HepG2 (cell line): ENCODE measurements around the gene PSMC4. TPM values are rescaled to one million over a fixed set of nuclear protein-coding genes. Genes with fewer than 3 reads are reported as not detected.

Source experiments
- ATAD3A ChIP-seq: sonication (generic); formaldehyde crosslinking; IDR thresholded peaks from 2 replicates; pipeline ENCODE4 v1.4.0; 2020; ENCODE audit warnings: missing genetic modification reagents
- GABPA ChIP-seq, 2 experiments: IDR thresholded peaks; 2 replicates each; pipeline ENCODE4 v1.6.1; 2011 to 2016; ENCODE audit warnings: low read depth in 2 of 2, low read length in 1 of 2, missing biosample characterization in 1 of 2, missing genetic modification characterization in 1 of 2
- GTF2F1 ChIP-seq: fragments of 150-350 bp; IDR thresholded peaks from 2 replicates; pipeline ENCODE4 v1.6.1; 2014; ENCODE audit warnings: low read length
- HHEX ChIP-seq: IDR thresholded peaks from 2 replicates; pipeline ENCODE4 v1.6.1; 2016; ENCODE audit warnings: control low read depth
- HNRNPH1 ChIP-seq: fragments of 200-400 bp; formaldehyde crosslinking; optimal IDR thresholded peaks from 2 replicates; pipeline ENCODE3; 2017; ENCODE audit warnings: mild to moderate bottlenecking, low read depth, low read length
- HNRNPLL ChIP-seq: fragments of 200-400 bp; formaldehyde crosslinking; IDR thresholded peaks from 2 replicates; pipeline ENCODE4 v1.6.1; 2017; ENCODE audit warnings: mild to moderate bottlenecking, low read depth, low read length; ENCODE audit not compliant: poor library complexity, severe bottlenecking
- KDM2A ChIP-seq: sonication (generic); formaldehyde crosslinking; IDR thresholded peaks from 2 replicates; pipeline ENCODE4 v1.4.0; 2020; ENCODE audit warnings: low read depth, missing genetic modification reagents, borderline replicate concordance
- KMT2B ChIP-seq: IDR thresholded peaks from 2 replicates; pipeline ENCODE4 v1.6.1; 2016; ENCODE audit warnings: missing genetic modification reagents, missing compliant biosample characterization
- MLLT10 ChIP-seq: sonication (generic); formaldehyde crosslinking; IDR thresholded peaks from 2 replicates; pipeline ENCODE4 v1.4.0; 2020; ENCODE audit warnings: missing genetic modification reagents
- NONO ChIP-seq, 2 experiments: fragments of 450-650 bp in 1 of 2; sonication (generic) in 1 of 2; formaldehyde crosslinking in 1 of 2; IDR thresholded peaks in 1 of 2; conservative IDR thresholded peaks in 1 of 2; 2 replicates each; pipeline versions ENCODE4 v1.6.1 to v1.8.0; 2017 to 2022; ENCODE audit warnings: mild to moderate bottlenecking in 1 of 2, missing genetic modification reagents in 1 of 2, moderate library complexity in 1 of 2
- NR2F6 ChIP-seq, 2 experiments: IDR thresholded peaks; 2 replicates each; pipeline ENCODE4 v1.6.1; 2016; ENCODE audit warnings: antibody characterized with exemption in 1 of 2, mild to moderate bottlenecking in 1 of 2
- ZNF432 ChIP-seq: sonication (generic); formaldehyde crosslinking; IDR thresholded peaks from 2 replicates; pipeline ENCODE4 v1.5.0; 2020; ENCODE audit warnings: missing genetic modification reagents, mild to moderate bottlenecking, borderline replicate concordance
- ZNF550 ChIP-seq: sonication (generic); formaldehyde crosslinking; IDR thresholded peaks from 2 replicates; pipeline ENCODE4 v1.4.0; 2020; ENCODE audit warnings: mild to moderate bottlenecking, missing genetic modification reagents, borderline replicate concordance
- ZNF841 ChIP-seq: sonication (generic); formaldehyde crosslinking; IDR thresholded peaks from 2 replicates; pipeline ENCODE4 v1.8.1; 2023; ENCODE audit warnings: missing genetic modification reagents, borderline replicate concordance
- ZNF879 ChIP-seq: sonication (generic); formaldehyde crosslinking; IDR thresholded peaks from 2 replicates; pipeline ENCODE4 v1.8.1; 2023; ENCODE audit warnings: missing genetic modification reagents
- polyA plus RNA-seq, 8 experiments: library from polyadenylated mRNA; depleted of rRNA in 3 of 8; stranded (reverse) in 7 of 8; unstranded in 1 of 8; fragments of >200 nt; fragmentation: Illumina TruSeq in 4 of 8; extraction: Trizol in 4 of 8; gene quantifications; 2 replicates each; pipeline versions ENCODE4 v1.2.1 to v1.2.3, GENCODE V29; 2011 to 2016; ENCODE audit warnings: low read depth in 4 of 8, missing spikeins in 1 of 8, mixed read lengths in 1 of 8; ENCODE audit not compliant: insufficient read depth in 1 of 8
- total RNA-seq, 5 experiments: library from RNA; depleted of rRNA; stranded (reverse); fragments of >200 nt; fragmentation: Illumina TruSeq; extraction: Trizol; gene quantifications; 2 replicates each; pipeline ENCODE4 v1.2.3, GENCODE V29; 2016; ENCODE audit warnings: low read depth in 1 of 5
- TF ChIP-seq, protein P1 (sequence below): IDR thresholded peaks from 2 replicates; pipeline ENCODE4 v1.6.1; 2012; ENCODE audit warnings: low read depth, low read length, improper control_type of control experiment
- TF ChIP-seq, protein P2 (sequence below): sonication (generic); formaldehyde crosslinking; IDR thresholded peaks from 2 replicates; pipeline ENCODE4 v1.4.0; 2020; ENCODE audit warnings: mild to moderate bottlenecking, missing genetic modification reagents
- TF ChIP-seq, protein P3 (sequence below): sonication (generic); formaldehyde crosslinking; IDR thresholded peaks from 2 replicates; pipeline ENCODE4; 2020; ENCODE audit warnings: missing genetic modification reagents, mild to moderate bottlenecking, borderline replicate concordance
- TF ChIP-seq, protein P4 (sequence below): sonication (generic); formaldehyde crosslinking; IDR thresholded peaks from 2 replicates; pipeline ENCODE4 v1.8.0; 2022; ENCODE audit warnings: missing genetic modification reagents, low read depth, mild to moderate bottlenecking, borderline replicate concordance
- TF ChIP-seq, protein P5 (sequence below): sonication (generic); formaldehyde crosslinking; IDR thresholded peaks from 2 replicates; pipeline ENCODE4 v1.8.0; 2022; ENCODE audit warnings: mild to moderate bottlenecking, missing genetic modification reagents; ENCODE audit not compliant: insufficient replicate concordance

Gene PSMC4
- total and polyA plus RNA-seq, 2 of the 13 experiments (the other 11 are each of a cell fraction or from before 2014, with no cell fraction given) = 49.9 to 160 TPM

DNA sequence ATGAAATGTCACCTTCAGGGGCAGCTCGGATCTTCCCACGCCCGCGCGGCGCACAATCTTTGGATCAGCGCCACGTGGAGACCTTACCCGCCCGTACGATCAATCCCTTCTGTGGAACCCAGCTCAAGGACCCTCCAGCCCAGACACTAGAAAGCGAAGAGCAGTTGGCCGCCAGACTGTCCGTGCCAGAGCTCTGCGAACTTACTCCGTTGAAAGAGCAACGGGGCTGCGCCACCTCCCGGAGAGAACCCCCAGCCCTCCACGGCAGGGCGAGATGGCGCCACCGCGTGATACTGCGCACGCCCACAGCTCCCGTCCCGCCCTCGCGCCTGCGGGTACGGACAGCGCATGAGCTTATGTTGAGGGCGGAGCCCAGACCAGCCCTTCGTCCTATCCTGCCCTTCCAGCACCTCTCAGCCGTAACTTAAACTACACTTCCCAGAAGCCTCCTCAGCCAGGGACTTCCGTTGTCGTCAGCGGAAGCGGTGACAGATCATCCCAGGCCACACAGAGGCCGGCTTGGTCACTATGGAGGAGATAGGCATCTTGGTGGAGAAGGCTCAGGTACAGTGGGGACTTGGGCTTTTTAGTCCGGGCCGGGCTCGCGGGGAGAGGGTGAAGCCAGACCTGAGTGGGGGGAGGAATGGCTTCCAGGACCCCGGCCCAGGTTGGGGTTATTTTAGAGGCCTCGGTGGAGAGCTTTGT is at the start of gene PSMC4 (continued):
- TF ChIP-seq, protein P1, sequence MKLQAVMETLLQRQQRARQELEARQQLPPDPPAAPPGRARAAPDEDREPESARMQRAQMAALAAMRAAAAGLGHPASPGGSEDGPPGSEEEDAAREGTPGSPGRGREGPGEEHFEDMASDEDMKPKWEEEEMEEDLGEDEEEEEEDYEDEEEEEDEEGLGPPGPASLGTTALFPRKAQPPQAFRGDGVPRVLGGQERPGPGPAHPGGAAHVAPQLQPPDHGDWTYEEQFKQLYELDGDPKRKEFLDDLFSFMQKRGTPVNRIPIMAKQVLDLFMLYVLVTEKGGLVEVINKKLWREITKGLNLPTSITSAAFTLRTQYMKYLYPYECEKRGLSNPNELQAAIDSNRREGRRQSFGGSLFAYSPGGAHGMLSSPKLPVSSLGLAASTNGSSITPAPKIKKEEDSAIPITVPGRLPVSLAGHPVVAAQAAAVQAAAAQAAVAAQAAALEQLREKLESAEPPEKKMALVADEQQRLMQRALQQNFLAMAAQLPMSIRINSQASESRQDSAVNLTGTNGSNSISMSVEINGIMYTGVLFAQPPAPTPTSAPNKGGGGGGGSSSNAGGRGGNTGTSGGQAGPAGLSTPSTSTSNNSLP = no peak
- peak; percentile 97 for TF ChIP-seq GABPA (IDR thresholded peaks at IDR 0.05; ENCODE audit: low read depth, low read length)
- TF ChIP-seq GABPA (CRISPR knock-in tag; IDR thresholded peaks at IDR 0.05; ENCODE audit: low read depth) = peak; percentile 99
- peak; percentile 68; the same call in 1 of the 2 replicates for TF ChIP-seq ZNF879 (CRISPR knock-in tag)
- TF ChIP-seq KDM2A = peak; percentile 88
- TF ChIP-seq NONO (IDR thresholded peaks at IDR 0.05) = no peak
- TF ChIP-seq NONO (CRISPR knock-in tag; conservative IDR thresholded peaks at IDR 0.05) = peak; percentile 91
- TF ChIP-seq ATAD3A (CRISPR knock-in tag) = no peak
- no peak for TF ChIP-seq ZNF550 (CRISPR knock-in tag)
- TF ChIP-seq KMT2B = peak; percentile 84
- TF ChIP-seq ZNF841 = no peak
- no peak for TF ChIP-seq ZNF432 (CRISPR knock-in tag)
- no peak for TF ChIP-seq HHEX (CRISPR knock-in tag)
- TF ChIP-seq, protein P2, sequence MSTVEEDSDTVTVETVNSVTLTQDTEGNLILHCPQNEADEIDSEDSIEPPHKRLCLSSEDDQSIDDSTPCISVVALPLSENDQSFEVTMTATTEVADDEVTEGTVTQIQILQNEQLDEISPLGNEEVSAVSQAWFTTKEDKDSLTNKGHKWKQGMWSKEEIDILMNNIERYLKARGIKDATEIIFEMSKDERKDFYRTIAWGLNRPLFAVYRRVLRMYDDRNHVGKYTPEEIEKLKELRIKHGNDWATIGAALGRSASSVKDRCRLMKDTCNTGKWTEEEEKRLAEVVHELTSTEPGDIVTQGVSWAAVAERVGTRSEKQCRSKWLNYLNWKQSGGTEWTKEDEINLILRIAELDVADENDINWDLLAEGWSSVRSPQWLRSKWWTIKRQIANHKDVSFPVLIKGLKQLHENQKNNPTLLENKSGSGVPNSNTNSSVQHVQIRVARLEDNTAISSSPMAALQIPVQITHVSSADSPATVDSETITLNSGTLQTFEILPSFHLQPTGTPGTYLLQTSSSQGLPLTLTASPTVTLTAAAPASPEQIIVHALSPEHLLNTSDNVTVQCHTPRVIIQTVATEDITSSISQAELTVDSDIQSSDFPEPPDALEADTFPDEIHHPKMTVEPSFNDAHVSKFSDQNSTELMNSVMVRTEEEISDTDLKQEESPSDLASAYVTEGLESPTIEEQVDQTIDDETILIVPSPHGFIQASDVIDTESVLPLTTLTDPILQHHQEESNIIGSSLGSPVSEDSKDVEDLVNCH = no peak
- no peak for TF ChIP-seq HNRNPH1
- no peak for TF ChIP-seq MLLT10 (CRISPR knock-in tag)
- TF ChIP-seq, protein P3, sequence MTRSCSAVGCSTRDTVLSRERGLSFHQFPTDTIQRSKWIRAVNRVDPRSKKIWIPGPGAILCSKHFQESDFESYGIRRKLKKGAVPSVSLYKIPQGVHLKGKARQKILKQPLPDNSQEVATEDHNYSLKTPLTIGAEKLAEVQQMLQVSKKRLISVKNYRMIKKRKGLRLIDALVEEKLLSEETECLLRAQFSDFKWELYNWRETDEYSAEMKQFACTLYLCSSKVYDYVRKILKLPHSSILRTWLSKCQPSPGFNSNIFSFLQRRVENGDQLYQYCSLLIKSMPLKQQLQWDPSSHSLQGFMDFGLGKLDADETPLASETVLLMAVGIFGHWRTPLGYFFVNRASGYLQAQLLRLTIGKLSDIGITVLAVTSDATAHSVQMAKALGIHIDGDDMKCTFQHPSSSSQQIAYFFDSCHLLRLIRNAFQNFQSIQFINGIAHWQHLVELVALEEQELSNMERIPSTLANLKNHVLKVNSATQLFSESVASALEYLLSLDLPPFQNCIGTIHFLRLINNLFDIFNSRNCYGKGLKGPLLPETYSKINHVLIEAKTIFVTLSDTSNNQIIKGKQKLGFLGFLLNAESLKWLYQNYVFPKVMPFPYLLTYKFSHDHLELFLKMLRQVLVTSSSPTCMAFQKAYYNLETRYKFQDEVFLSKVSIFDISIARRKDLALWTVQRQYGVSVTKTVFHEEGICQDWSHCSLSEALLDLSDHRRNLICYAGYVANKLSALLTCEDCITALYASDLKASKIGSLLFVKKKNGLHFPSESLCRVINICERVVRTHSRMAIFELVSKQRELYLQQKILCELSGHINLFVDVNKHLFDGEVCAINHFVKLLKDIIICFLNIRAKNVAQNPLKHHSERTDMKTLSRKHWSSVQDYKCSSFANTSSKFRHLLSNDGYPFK (CRISPR knock-in tag) = peak; percentile 91
- TF ChIP-seq, protein P4, sequence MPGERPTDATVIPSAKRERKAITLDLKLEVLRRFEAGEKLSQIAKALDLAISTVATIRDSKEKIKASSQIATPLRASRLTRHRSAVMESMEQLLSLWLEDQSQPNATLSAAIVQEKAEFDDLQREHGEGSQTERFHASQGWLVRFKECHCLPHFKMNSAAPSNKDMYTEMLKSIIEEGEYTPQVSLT (CRISPR knock-in tag) = no peak
- TF ChIP-seq GTF2F1 = no peak
- TF ChIP-seq NR2F6 (IDR thresholded peaks at IDR 0.05) = no peak
- peak; percentile 56; the same call in 1 of the 2 replicates for TF ChIP-seq NR2F6 (CRISPR knock-in tag; IDR thresholded peaks at IDR 0.05)
- TF ChIP-seq HNRNPLL = peak; percentile 95
- TF ChIP-seq, protein P5, sequence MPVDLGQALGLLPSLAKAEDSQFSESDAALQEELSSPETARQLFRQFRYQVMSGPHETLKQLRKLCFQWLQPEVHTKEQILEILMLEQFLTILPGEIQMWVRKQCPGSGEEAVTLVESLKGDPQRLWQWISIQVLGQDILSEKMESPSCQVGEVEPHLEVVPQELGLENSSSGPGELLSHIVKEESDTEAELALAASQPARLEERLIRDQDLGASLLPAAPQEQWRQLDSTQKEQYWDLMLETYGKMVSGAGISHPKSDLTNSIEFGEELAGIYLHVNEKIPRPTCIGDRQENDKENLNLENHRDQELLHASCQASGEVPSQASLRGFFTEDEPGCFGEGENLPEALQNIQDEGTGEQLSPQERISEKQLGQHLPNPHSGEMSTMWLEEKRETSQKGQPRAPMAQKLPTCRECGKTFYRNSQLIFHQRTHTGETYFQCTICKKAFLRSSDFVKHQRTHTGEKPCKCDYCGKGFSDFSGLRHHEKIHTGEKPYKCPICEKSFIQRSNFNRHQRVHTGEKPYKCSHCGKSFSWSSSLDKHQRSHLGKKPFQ (CRISPR knock-in tag) = no peak
